ENCODE data around the gene HIC1.

Gene HIC1

GRCh38 chr17:2107506-2107905, 52.6 kb downstream of the HIC1 start:
- DNase-seq, result no peak

- no peak for DNase-seq
These were observed 53.3 kb downstream of the HIC1 start for GRCh38 chr17:2108170-2108569.

DNA sequence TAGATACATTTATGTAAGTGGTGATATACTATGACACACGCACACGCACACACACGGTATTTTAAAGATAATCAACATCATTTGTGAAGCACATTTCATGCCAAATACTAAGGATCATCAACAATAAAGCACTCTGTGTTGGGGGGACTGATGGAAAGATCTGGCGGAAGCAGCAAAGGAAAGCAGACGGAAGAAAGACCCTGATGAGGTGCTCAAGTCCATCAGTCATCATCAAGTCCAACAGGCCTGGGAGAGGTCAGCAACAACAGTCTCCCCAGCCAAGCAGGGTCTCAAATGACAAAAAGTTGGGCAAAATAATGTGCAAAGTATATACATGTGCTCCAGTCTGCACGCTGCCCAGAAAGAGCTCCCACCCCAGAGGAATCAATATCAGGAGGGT, 55.5 kb downstream of the HIC1 start:
- DNase-seq, result no peak

GRCh38 chr17:2111691-2112090, 56.8 kb downstream of the HIC1 start:
- no peak for DNase-seq

All from CD4-positive, alpha-beta T cell treated with Interleukin-1 beta for 1 hour (primary cell).